ENCODE measurements around the gene NKX6-2.
A peak's percentile ranks its signal among the peaks of the same experiment; 100 is the strongest.

Gene NKX6-2

DNA sequence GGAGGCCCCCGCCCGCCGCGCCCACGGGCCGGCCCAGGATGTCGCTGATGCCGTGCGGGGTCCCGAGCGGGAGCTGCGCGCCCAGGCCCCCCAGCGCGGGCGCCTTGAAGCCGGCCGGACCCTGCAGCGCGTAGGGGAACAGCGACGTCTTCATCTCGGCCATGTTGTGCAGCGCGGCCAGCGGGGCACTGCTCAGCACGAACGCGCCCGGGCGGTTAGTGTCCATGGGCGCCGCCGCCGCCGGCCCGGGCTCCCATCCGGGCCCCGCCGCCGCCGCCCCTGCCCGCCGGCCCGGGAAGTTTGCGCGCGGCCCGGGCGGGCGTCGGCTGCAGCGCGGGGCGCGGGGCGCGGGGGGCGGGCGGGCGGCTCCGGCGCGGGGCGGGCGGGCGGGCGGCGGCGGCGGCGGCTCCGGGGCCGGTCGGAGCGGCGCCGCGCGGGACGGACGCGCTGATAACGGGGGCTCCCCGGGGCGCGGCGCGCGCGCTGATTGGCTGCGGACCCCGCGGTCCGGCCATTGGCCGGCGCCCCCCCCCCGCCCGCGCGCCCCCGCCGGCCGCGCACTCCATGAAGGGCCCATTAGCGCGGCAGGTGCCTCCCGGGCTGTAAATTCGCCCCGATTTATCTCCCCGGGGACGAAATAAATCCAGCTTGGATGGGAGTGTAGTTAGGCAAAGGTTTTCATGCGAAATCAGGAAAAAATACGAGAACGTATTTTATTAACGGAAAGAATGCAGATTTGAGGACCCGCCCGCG is at the start of gene NKX6-2:
TSS of gene NKX6-2 (minus strand) at position 425 of the 753 bp plus-strand sequence. CDS start at position 226, 199 bp downstream.
- DNase-seq, result no peak

DNA sequence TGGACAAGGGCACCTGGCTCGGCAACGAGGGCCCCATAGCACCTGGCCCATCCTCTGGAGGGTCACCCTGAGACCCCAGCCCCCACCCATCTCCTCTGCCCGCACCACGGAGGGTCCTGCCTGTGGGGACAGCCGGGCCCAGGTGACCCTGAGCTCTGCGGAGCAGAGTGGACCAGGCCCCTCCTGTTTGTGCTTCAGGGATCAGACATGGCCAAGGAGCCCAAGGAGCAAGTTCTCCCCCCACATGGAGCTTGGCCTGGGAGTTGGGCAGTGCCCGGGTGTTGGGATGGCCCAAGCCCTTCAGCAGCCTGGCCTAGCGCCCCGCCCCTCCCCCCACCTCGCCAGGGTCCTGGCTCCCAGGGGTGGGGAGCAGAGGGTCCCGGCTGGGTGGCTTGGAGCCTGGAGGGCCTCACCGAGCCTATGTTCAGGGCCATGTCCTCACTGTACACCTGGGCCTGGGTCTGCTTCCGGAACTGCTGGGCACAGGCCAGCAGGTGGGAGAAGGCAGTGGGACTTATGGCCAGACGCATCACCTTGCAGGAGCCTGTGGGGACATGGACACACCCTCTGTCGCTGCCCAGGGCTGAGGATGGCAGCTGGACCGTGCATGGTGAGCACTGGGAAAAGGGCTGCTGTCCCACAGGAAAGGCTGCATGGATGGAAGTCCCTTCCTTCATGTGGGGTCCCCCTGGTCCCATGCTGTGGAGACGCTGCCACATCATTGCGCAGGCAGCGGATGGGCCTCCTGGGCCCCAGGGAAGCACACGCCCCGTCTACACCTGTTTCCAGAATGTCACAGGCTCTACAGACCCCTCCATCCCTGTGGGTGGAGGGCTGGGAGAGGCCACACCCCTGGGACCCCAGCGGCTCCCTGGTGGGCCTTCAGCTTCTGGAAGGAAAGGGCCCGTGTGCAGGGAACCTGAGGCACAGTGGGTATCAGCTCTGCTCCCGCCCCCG is 49.2 kb upstream of the NKX6-2 start:
- DNase-seq, result peak; percentile 38

DNA sequence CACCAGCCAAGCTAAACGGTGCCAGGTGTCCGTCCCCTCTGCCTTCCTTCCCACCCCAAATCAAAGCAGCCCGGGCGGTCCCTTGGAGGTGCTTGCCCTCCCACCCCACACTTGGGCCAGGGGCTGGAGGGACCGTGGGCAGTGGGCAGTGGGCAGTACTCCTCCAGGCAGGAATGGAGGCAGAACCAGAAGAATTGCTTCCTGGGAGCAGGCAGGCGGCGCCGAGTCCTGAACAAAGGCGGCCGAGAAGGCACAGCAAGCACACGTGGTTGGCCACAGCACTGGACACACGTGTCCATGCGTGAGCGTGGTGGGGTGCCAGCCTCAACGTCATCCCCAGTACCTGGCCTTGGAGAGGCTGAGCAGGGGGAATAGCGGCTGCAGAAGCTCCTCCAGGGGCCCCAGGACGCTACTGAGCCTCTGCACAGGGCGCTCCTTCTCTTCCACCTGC is 48.4 kb upstream of the NKX6-2 start:
- DNase-seq, result peak; percentile 22

DNA sequence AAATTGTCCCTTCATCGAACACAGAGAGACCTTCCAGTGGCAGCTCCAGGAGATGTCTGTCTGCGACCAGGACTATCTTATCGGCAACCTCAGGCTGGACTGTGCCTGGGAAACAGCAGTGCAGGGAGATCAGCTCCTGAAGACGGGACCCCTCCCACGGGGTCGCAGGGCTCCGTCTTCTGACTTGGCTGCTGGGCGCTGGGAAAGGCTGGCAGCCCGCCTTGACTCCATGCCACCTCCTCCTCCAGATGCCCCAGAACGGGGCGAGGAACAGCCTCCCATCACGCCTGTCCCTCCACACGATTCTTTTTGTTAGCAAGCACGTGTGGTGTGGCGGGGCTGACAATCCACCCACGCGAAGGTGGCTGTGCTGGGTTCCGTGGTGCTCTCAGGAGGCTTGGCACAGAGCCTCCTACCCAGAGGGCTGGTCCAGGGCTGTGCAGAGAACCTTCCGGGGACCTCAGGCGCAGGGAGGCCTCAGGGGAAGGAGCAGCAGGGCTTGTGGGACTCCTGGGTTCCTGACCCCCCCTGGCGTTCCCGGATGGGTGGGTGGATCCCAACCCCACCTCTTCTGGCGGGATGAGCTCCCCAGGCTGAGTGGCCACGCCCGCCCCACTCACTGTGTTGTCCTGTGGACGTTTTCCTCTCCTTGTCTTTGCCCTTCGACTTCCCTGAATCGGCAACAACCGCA is 47.6 kb upstream of the NKX6-2 start:
- peak; percentile 13 for DNase-seq

DNA sequence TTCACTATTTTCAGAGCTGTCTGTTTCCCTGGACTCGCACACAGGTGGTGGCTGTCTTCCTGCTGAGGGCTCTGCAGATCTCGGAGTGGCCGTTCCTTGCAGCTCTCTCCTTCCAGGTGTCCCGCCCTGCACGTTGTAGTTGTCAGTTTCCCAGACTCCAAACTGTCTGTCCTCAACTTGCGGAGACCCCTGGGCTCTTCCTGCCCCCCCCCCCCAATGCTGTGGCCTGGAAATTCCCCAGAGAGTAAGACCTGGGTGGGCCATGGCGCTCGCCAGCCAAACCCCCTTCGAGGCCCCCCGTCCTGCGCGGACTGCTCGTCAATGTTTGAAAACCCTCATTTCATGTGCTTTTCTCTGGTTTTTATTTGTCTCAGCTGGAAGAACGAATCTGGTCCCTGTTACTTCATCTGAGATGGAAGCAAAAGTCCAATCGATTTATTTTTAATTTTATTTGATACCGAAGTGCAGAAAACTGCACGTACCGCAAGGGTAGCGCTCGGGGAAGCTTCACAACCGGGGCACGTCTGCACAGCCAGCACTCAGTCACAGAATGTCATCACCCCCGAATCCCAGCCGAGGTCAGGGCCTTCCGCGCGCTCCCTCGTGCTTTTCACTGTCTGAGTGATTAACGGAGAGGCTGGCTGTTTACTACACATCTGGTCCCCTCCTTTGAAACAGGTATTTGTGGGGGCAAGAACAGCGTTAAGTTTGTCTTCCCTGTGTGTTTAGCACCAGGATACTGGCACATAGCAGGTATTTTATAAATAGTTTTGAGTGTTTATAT is 46.4 kb upstream of the NKX6-2 start:
- peak; percentile 29 for DNase-seq

DNA sequence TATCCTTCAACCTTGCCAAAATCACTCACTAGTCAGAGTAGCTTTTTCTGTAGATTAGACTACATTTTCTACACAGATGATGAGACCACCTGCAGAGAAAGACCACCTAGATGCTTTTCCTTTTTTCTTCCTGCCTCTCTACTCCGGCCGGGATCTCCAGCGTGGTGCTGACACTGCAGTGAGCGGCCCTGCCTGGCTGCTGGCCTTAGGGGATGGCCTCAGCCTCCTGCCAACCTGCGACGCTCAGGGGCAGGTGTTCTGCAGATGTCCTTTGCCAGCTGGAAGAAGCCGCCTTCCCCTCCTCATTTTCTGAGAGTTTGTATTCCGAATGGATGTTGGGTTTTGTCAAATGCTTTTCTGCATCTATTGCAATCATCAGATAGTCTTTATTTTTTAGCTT is 43.5 kb upstream of the NKX6-2 start:
- no peak for DNase-seq

- DNase-seq, result no peak
Observed at GRCh38 chr10:132828681-132829080, 42.7 kb upstream of the NKX6-2 start.

DNA sequence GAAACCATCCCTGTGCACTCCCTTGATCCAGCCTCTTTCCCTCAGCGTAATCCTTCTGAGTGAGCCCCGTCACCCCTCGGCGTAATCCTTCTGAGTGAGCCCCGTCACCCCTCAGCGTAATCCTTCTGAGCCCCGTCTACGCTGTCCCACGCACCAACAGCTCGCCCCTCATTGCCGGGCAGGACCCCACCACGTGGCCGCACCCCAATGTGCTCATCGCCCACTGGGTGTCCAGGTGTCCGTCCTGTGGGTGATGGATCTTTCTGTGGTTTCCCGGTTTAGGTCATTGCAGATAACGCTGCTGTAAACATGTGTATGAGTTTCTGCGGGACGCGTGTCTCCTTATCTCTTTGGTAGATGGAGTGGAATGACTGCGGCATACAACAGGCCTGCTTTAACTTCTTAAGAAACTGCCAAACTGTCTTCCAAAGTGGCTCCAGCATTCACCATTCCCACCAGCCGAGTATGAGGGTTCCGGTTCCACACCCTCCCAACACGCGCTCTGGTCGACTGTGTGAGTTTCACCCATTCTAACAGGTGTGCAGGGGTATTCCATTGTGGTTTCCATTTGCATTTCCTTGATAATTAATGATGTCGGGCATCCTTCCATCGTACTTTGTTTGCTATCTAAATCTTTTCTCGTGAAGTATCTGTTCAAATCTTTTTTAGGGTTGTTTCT is 42.1 kb upstream of the NKX6-2 start:
- no peak for DNase-seq

GRCh38 chr10:132827423-132827789 is 41.5 kb upstream of the NKX6-2 start:
- peak; percentile 3 for DNase-seq

GRCh38 chr10:132826524-132827422 is 40.8 kb upstream of the NKX6-2 start:
- DNase-seq, result no peak

DNA sequence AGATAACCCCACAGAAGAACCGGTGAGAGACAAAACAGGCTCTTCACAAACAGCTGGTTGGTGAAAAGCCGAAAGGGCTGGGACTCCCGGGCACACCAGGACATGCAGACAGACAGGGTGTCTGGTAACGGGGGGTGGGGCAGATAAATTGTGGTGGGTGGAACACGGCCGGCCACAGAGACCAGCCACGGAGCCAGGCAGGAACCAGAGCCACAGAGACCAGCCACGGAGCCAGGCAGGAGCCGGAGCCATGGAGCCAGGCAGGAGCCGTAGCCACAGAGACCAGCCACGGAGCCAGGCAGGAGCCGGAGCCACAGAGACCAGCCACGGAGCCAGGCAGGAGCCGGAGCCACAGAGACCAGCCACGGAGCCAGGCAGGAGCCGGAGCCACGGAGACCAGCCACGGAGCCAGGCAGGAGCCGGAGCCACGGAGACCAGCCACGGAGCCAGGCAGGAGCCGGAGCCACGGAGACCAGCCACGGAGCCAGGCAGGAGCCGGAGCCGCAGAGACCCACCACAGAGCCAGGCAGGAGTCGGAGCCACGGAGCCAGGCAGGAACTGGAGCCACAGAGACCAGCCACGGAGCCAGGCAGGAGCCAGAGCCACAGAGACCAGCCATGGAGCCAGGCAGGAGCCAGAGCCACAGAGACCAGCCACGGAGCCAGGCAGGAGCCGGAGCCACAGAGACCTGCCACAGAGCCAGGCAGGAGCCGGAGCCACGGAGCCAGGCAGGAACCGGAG is 40.0 kb upstream of the NKX6-2 start:
- DNase-seq, result peak; percentile 12

- DNase-seq, result peak; percentile 19
Observed at GRCh38 chr10:132820056-132820455, 34.1 kb upstream of the NKX6-2 start.

DNA sequence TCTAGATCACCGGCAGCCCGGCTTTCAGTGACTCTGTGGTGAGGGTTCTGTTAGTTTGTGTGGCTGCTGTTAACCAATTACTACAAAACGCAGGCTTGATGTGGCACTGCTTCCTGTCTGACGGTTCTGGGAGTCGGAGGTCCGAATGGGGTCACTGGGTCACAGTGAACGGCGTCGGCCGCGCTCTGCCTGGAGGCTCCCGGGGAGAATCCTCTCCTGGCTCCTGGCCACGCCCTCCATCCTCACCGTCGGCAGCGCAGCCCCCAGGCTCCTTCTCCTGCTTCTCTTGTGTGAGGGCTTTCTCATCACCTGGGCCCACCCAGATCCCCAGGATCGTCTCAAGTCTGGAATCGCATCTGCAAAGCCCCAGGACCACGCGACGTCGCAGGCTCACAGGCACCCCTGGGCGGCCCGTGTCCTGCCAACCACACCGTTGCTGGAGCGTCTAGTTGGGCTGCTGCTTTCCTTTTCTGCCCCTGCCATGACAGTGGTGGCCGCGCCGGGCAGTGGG is 31.8 kb upstream of the NKX6-2 start:
- peak; percentile 18 for DNase-seq

DNA sequence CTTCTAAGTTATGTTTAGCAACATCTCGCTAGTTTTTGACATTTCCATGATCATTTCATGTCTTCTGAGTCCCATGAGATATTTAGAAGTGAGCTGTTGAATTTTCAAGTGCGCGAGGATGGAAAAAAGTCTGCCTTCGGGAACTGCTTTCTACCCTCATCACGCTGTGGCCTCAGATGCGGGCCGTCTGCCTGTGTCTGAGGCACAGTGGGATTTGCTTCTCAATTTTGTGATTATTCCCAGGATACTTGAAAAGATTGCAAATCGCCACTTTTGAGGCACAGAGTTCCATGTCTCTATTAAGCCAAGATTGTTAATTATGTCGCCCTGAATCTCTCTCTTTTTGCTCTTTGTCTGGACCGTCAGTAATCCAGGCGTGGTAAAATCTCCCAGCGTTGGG is 30.8 kb upstream of the NKX6-2 start:
- DNase-seq, result no peak

DNA sequence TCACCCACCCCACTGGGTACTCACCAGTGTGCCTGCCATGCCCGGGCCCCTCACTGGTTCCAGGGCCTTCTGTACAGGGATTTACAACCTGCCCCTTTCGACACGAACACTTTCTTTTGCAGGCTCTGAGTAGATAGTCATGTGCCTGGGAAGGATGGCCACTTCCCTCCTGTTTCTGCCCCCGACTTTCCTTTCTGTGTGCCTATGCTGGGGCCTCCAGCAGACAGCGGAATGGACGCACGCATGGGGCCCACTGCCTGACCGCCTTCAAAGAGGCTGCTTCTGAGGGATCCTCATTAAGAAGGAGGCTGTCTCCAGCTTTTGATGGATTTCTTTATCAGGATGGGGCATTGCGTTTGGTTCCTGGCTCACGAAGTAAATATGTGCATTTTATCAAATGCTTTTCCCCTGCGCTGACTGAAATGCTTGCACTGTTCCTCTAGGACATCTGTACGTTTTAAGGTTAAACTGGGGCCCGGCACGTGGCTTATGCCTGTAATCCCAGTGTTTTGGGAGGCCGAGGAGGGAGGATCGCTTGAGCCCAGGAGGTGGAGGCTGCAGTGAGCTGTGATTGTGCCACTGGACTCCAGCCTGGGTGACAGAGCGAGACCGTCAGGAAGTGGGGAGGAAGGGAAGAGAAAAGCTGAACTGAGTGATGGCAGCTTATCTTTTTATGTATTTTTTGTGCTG is 29.4 kb upstream of the NKX6-2 start:
- DNase-seq, result peak; percentile 21

DNA sequence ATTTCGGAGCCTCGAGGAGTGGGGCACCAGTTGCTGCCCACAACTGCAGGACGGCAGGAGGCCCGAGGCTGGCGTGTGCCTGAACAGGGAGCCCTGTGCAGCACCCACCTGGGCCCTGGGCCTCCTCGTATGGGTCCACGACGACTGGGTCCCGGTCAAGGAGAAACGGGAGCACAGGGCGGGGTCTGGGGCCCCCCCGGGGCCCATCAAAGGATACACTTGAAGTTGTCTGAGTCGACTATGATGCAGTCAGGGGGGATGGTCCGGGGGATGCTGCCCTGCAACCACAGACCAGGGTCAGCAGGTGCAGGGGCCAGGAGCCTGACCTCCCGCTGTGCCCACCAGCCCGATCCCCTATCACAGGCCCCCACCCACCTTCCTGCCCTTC is 28.5 kb upstream of the NKX6-2 start:
- peak; percentile 18 for DNase-seq

GRCh38 chr10:132813560-132814468 is 27.9 kb upstream of the NKX6-2 start:
- DNase-seq, result peak; percentile 9

GRCh38 chr10:132813001-132813401 is 27.1 kb upstream of the NKX6-2 start:
- DNase-seq, result no peak
